NCI-H510A treated with DMSO at 0.1 percent for 48 hours (cell line): ENCODE data around the gene LSAMP.

ENCODE experiments used
- DNase-seq: peaks from one replicate; lab custom pipeline; 2025; lab: John Stamatoyannopoulos, UW

LSAMP gene

DNA sequence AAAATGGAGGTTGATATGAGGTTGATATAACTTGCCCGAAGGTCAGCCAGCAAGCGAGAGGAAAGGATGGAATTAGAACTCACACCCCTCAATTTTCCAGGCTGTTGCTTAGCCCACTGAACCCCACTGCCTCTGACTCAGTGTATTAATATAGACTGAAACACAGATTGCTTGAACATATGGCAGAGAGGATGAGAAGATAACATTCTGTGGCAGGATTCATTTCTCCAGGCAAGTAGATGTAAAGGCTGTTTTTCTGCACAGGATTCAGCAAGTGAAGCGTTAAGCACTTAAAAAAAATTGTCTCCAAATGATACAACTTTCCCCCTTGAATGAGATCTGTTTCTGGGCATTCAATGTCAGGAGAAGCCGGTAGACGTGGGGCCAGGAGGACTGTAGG, 486.8 kb downstream of the LSAMP start:
- no peak for DNase-seq

- no peak for DNase-seq
These were observed 498.0 kb downstream of the LSAMP start for GRCh38 chr3:115947325-115947724.

GRCh38 chr3:115943579-115943978, 501.7 kb downstream of the LSAMP start:
- no peak for DNase-seq

DNA sequence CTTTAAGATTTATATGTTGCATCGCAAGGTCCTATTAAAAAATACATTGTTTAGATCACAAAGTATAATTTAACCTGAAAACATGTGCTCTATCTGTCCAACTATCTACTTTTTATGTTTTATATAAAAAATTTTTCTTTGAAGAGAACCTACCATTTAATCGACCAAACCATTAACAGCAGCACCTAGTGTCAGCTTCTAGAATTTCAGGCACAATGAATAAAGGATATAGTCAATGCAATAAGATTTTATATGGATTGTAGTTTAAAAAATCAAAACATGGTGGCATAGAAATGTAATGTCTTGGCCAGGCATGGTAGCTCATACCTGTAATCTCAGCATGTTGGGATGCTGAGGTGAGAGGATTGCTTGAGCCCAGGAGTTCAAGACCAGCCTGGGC, 508.2 kb downstream of the LSAMP start:
- no peak for DNase-seq

GRCh38 chr3:115932807-115933206, 512.5 kb downstream of the LSAMP start:
- no peak for DNase-seq

- no peak for DNase-seq
These were observed 513.7 kb downstream of the LSAMP start for GRCh38 chr3:115931581-115931980.

DNA sequence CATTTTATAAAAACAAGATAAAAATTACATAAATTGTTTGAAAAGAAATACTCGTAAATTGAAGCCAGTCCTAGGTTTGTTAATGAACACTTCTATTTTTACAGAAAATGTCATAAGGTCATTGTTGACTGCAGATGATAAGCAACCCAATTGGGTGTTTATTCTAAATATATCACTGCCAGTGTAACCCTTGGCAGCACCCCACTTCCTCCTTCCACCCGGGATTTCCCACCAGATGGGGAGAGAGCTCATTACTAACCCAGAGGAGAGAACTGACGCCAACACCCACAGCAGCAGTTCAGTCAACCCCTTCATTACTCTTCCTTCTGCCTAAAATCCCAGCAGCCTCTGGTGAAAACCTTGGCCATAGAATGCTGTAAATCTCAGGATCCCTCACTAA, 514.4 kb downstream of the LSAMP start:
- no peak for DNase-seq

DNA sequence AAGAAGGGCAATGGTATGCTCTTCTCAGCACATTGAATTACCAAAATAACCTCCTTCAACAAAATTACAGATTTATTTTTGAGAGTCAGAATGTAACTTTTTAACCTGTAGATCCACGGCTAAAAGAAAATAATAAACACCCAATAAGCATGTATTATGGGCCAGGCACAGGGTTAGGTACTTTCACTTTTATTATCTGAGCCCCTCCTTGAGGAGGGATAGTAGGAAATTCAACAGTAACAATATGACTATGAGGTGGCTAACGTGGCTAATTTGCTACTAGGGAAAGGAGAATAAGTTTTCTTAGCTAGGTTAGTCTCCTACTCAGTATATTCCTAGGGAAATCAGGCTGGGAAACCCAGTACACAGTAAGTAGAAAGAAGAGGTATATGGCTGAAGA, 515.1 kb downstream of the LSAMP start:
- DNase-seq, result no peak

- no peak for DNase-seq
These were observed 516.9 kb downstream of the LSAMP start for GRCh38 chr3:115928376-115928775.

DNA sequence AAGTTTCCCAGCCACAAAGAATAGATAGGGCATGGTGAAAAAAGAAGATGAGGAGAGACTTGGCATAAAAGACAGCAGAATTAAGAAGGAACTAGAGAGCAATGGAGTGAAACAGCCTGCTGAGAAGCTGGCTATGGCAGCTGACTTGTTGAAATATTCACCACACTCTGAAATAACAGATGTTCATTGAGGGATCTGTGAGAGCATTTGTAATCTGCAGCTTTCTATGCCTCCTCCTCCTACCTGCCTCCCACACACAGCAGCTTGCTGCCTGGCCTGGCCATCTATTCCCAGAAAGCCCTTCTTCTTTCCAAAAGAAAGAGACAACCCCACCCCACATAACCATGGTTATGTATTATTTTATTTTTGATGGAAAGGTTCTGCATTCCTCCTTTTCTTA, 518.1 kb downstream of the LSAMP start:
- no peak for DNase-seq

DNA sequence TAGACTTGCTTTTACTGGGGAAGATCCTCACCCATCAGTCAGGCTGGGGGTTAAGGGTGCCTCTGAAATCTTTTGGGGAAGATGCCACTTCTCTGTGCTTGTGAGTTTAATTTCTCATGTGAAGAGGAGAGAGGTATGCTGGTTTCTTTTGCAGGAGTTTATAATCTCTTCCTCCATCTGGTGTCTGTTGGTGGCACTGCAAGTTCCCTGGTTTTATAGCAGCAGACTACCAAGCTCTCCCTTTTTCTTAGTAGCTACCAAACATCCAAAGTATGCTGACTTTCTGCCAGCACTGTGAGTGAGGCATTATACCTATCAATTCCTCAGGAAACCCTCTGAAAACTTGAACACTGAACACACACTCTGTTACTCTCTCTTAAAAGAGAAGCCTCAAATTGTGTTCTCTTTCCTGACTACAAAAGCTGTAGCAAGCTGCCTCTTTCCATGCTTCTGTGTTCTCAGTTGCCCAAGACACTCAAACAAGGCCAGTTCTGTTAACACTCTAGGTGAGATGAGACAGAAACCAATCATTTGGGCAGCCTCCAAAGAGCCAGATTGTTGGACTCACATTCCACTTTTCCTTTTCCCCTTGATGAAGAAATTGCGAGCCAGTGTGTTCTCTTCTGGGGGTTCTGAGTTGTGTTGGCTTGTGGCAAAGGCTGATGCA, 522.5 kb downstream of the LSAMP start:
- DNase-seq, result no peak

- DNase-seq, result no peak
These were observed 523.6 kb downstream of the LSAMP start for GRCh38 chr3:115921711-115922110.

DNA sequence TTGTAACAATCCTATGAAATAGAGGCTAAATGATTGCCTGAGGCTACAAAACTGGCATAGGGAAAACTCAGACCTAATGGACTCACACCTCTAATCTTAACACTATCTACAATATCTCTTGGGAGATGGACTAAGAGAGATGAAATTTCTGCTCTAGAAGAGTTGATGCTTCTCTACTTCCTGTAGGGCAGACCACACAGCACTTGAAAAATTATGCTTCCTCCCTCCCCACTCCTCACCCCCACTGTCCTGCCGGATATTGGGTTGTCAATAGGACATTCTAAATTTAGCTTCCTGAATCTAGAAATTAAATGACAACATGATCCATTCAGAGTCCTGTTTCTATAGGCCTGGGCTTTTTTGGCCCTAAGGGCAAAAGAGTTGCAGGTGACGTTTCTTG, 526.4 kb downstream of the LSAMP start:
- no peak for DNase-seq

- DNase-seq, result no peak
These were observed 528.4 kb downstream of the LSAMP start for GRCh38 chr3:115916866-115917265.

GRCh38 chr3:115915061-115915460, 530.2 kb downstream of the LSAMP start:
- no peak for DNase-seq

DNA sequence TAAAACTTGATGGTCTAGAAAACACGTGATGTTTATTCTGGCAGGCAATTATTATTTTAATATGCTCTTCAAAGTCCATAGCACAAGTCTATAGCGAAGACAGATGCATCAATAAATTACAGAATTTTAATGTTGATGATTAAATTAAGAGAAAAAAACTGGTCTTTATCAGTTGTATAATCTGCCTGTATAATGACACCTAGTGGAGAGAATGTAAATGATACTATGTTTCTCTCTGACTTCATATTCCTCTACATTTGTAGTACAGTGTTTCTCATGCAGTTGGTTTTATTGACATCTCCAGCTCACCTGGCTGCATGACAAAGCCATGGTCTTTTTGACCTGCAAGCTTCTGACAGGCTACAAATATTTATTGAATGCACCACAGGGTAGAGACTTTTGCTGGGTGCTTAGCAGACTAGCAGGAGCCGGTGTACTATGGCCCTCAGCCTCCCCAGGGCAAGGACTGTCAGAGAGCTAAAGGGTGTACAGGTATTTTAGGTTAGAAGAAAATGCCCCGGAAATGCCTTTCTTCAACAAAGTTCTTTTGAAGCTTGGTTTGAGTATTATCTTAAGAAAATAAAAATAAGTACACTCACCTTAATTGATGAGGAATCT, 532.1 kb downstream of the LSAMP start:
- DNase-seq, result no peak

- DNase-seq, result no peak
These were observed 532.9 kb downstream of the LSAMP start for GRCh38 chr3:115912372-115912771.

DNA sequence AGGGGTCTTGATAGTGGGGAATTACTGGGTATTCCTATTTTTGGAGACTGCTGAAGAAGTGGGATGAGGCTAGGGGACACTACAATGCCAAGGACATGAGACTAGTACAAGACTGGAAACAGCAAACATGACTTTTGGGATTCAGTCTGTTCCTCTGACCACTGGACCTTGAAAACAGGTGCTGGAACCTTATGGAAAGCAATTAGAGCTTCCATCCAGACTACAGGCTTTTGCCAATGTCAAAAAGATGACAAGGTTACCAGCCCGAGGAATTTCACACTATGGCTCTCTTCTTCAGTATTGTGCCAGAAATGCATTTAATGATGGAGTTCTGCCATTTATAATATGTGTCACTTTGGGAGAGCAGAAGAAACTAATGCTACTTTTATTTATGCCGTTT, 539.4 kb downstream of the LSAMP start:
- no peak for DNase-seq

DNA sequence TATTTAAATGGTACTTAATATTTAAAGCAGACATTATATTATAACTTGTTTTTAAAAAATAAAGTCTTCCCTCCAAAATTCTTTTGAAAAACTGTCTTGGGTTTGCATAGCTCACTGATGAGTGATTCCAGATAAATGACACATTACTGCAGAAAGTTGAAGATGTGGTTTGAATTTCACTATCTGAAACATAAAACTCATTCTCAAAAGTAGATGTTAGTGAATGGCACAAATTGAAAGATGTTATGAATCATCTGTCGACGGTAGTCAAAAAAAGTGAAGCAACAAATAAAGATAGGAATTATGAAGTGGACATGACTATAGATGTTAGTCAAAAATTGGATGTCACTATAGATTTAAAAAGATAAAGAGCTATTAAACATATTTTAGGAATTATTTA, 541.4 kb downstream of the LSAMP start:
- DNase-seq, result no peak

DNA sequence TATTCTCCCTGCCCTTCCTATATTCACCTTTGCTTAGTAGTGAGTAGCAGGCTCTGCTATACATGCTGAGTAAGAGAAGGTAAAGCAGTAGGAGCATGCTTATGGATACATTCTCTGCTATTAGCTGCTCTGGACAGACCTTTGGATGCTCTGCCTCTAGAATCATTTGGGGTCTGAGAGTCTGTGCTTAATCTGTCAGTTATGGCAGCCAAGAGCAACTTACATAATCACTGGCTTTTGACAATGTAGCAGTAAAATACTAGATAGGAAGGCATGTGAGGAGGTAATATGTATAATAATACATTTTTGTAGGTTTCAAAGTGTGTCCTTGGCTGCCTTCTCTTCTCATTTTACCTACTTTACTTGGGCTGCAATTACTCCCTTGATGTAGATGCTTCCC, 544.3 kb downstream of the LSAMP start:
- DNase-seq, result no peak

- DNase-seq, result no peak
These were observed 545.8 kb downstream of the LSAMP start for GRCh38 chr3:115899535-115899934.

DNA sequence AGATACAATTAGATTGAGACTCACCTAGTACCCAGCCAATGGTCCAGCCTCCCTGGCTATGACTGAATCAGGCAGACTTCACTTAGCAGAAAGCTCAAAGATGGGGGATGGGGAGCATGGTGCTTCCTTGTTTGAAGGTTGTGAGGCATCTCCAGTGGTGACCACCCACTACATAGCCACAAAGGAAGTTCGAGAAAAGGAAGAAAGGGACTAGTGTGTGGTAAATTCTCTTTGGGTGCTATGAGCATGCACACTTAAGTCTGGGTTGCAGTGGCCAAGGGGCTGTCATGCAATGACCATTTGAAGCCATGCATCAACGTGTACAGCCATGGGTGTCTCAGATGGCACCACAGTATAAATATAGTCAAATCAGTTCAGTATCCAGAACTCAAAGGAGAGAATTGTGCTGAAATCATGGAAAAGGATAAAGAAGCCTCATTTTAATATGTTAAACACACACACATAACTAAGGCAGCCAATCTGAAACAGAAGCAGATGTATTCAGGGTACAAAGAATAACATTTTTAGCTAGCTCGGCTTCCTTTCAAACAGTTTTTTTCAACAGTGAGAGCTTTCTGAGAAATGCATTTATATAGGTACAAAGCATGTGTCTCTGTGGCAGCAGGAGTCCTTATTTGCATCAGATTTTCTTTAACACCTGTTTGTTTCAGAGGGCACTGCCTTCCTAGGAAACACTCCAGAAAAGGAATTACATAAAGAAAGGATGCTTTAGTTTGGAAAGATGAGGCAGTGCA, 546.5 kb downstream of the LSAMP start:
- DNase-seq, result no peak

- DNase-seq, result no peak
These were observed 554.2 kb downstream of the LSAMP start for GRCh38 chr3:115891006-115891636.
